Neural cell (in vitro differentiated cells): ENCODE measurements around the gene EPB42.

ENCODE experiments used
- CTCF ChIP-seq: fragments of 450-650 bp; IDR thresholded peaks from 2 replicates; pipeline ENCODE4 v1.5.1; 2014; ENCODE audit warnings: antibody characterized with exemption, mild to moderate bottlenecking, moderate library complexity; ENCODE audit not compliant: poor library complexity, severe bottlenecking
- EP300 ChIP-seq: fragments of 450-650 bp; conservative IDR thresholded peaks from 2 replicates; pipeline ENCODE4 v1.6.1; 2014; ENCODE audit warnings: antibody characterized with exemption, mild to moderate bottlenecking, moderate library complexity; ENCODE audit not compliant: poor library complexity, severe bottlenecking
- EZH2 ChIP-seq: fragments of 200-600, 300-800 bp; shearing (Covaris generic), sonication (generic); IDR thresholded peaks from 2 replicates; pipeline ENCODE4 v1.6.1; 2014; ENCODE audit warnings: antibody characterized with exemption, low read length, borderline replicate concordance, mild to moderate bottlenecking; ENCODE audit not compliant: insufficient read depth, poor library complexity, severe bottlenecking
- POLR2AphosphoS5 ChIP-seq: IDR thresholded peaks from 2 replicates; pipeline ENCODE4 v1.6.1; 2012
- RAD21 ChIP-seq: fragments of 450-650 bp; conservative IDR thresholded peaks from 2 replicates; pipeline ENCODE4 v1.6.1; 2014; ENCODE audit warnings: antibody characterized with exemption, mild to moderate bottlenecking, moderate library complexity
- TAF1 ChIP-seq: IDR thresholded peaks from 2 replicates; pipeline ENCODE4 v1.6.1; 2012; ENCODE audit warnings: low read depth

GRCh38 chr15:43186003-43186353 is 34.8 kb downstream of the EPB42 start:
- TF ChIP-seq CTCF (peak; percentile 18), POLR2AphosphoS5 (no peak), EP300 (no peak), EZH2 (no peak), TAF1 (no peak), RAD21 (peak; percentile 25)
